ENCODE results near the gene CEP85L. TPM values are rescaled to one million over a fixed set of nuclear protein-coding genes. Genes with fewer than 3 reads are reported as not detected.
"Not testable (repeated sequence)": the region's sequence is repeated elsewhere in the genome, so short reads cannot be mapped to it uniquely, and the experiment has no call there.

Gene CEP85L
- polyA plus RNA-seq, 2 donors = 0.52 to 0.61 TPM

DNA sequence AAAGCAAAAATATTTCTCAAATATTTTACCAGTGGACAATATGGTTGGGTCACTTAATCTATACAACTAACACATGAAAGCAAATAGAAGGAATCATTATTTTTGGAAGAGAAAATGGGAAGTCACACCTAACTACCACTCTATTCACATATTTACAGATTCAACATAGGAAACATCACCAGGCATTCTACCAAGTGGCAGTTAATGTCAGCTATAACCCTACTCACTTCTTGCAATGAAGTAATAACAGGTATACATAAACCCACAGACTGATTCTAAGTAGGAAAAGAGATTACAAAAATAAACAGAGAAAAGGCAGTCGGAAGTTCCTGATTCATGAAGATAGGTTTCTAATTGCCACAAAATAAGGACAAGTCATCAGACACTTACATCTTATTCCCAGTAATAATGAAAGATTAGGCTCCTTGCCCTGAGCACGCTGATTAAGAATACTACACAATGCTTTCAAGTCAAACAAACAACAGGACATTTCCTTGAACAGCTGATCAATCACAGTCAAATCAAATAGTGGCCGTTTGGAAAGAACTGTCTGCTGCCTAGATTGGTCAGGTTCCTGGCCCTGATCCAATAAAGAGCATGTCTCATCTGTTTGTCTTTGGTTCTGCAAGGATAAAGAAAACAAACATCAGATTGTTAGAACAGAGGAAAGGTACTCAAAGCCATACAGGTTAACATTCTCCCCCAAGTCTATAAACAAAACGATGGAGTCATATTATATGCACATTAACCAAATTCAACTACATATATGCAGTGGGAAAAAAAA lies 182.5 kb downstream of the CEP85L start:
- WGBS, 2 donors = 42 to 49% methylated on average over 4 of the region's 4 CpGs
- Histone ChIP-seq H3K4me3 (ENCODE audit: low read depth in 1 of 2, low read length in 2 of 2) (no peak overlapping the region), H3K36me3 (ENCODE audit: control insufficient read depth in 2 of 2, insufficient read depth in 2 of 2, low read length in 1 of 2) (peaks cover 0 to 2% of the 10 kb centered on the region in 2 donors), H3K9me3 (ENCODE audit: control insufficient read depth in 2 of 2, insufficient read depth in 1 of 2, low read depth in 1 of 2, low read length in 1 of 2) (no peaks in the 10 kb centered on the region), H3K27ac (ENCODE audit: low read depth in 2 of 2, low read length in 1 of 2) (no peak overlapping the region), H3K27me3 (ENCODE audit: control insufficient read depth in 1 of 2, insufficient read depth in 2 of 2, low read length in 2 of 2) (no peaks in the 10 kb centered on the region), H3K4me1 (ENCODE audit: control insufficient read depth in 2 of 2, insufficient read depth in 2 of 2, low read length in 1 of 2) (no peaks in the 10 kb centered on the region)

DNA sequence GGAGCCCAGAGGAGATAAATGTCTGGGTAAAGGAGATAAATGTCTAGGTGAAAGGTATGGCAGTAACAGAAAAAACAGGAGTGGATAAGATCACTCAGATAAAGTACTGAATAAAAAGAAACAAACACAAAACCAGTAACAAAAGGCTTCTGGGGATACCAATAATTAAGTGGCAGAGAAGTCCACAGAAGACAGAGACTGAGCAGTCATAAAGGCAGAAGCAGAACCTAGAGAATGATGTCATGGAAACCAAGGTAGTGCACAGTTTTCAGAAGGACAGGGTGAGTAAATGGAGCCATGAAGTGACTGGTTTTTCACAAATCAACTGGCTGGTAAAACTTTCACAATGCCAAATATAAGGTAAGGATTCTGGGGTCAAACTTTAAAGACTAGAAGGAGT lies 184.2 kb downstream of the CEP85L start:
- no peak overlapping the region for H3K4me3 ChIP-seq (ENCODE audit: low read depth in 1 of 2, low read length in 2 of 2)
- H3K27ac ChIP-seq (ENCODE audit: low read depth in 2 of 2, low read length in 1 of 2) = no peak overlapping the region
- H3K27me3 ChIP-seq (ENCODE audit: control insufficient read depth in 1 of 2, insufficient read depth in 2 of 2, low read length in 2 of 2) = no peaks in the 10 kb centered on the region
- no peaks in the 10 kb centered on the region for H3K9me3 ChIP-seq (ENCODE audit: control insufficient read depth in 2 of 2, insufficient read depth in 1 of 2, low read depth in 1 of 2, low read length in 1 of 2)
- H3K36me3 ChIP-seq (ENCODE audit: control insufficient read depth in 2 of 2, insufficient read depth in 2 of 2, low read length in 1 of 2) = peaks cover 0 to 2% of the 10 kb centered on the region in 2 donors
- no peaks in the 10 kb centered on the region for H3K4me1 ChIP-seq (ENCODE audit: control insufficient read depth in 2 of 2, insufficient read depth in 2 of 2, low read length in 1 of 2)

DNA sequence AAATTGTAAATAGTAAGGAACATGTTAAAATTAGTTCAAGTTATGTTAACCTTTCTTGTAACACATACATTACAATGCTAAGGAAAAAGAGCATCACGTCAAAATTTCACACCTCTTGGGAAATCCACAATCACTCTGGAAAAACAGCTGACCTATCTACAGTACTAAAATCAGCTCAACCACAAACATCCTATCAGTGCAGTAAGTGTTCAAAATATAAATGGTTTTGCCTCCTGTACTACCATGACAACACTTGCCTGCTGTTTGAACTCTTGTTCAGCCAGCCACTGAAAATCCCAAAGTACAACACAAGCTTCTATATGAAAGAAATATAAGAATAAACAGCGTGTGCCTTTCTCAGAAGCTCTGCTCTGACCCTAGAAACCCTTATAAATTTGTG lies 186.8 kb downstream of the CEP85L start:
- Histone ChIP-seq H3K4me3 (ENCODE audit: low read depth in 1 of 2, low read length in 2 of 2) (no peak overlapping the region), H3K9me3 (ENCODE audit: control insufficient read depth in 2 of 2, insufficient read depth in 1 of 2, low read depth in 1 of 2, low read length in 1 of 2) (no peaks in the 10 kb centered on the region), H3K36me3 (ENCODE audit: control insufficient read depth in 2 of 2, insufficient read depth in 2 of 2, low read length in 1 of 2) (peaks cover 0 to 2% of the 10 kb centered on the region in 2 donors), H3K27ac (ENCODE audit: low read depth in 2 of 2, low read length in 1 of 2) (no peak overlapping the region), H3K27me3 (ENCODE audit: control insufficient read depth in 1 of 2, insufficient read depth in 2 of 2, low read length in 2 of 2) (no peaks in the 10 kb centered on the region), H3K4me1 (ENCODE audit: control insufficient read depth in 2 of 2, insufficient read depth in 2 of 2, low read length in 1 of 2) (no peaks in the 10 kb centered on the region)
- WGBS, 2 donors = 93 to 96% methylated on average over 2 of the region's 2 CpGs

DNA sequence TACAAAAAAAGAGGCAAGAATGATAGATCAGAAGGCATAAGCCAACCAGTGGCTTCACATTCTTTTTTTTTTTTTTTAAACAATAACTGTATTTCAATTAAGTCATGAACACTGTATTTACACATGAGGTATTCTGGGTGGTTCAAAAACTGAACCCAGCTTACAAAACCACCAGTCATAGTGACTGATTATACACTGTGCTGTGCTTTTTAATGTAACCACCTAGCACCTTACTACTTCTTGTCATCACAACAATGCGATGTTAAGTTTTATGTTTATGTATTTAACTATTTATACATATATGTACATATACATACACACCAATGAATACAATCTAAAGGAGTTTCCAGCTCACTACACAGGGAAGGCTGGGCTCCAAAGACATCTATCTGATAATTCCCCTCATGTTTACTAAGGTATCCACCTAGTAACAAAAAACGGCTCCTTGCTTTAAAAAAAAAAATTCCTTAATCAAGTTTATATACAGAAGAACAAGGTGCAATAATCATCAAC lies 190.4 kb downstream of the CEP85L start:
- H3K36me3 ChIP-seq (ENCODE audit: control insufficient read depth in 2 of 2, insufficient read depth in 2 of 2, low read length in 1 of 2) = no peaks in the 10 kb centered on the region
- H3K27ac ChIP-seq (ENCODE audit: low read depth in 2 of 2, low read length in 1 of 2) = no peak overlapping the region
- no peaks in the 10 kb centered on the region for H3K27me3 ChIP-seq (ENCODE audit: control insufficient read depth in 1 of 2, insufficient read depth in 2 of 2, low read length in 2 of 2)
- no peaks in the 10 kb centered on the region for H3K9me3 ChIP-seq (ENCODE audit: control insufficient read depth in 2 of 2, insufficient read depth in 1 of 2, low read depth in 1 of 2, low read length in 1 of 2)
- 73 to 75% methylated on average over 2 of the region's 2 CpGs for WGBS, 2 donors
- no peaks in the 10 kb centered on the region for H3K4me1 ChIP-seq (ENCODE audit: control insufficient read depth in 2 of 2, insufficient read depth in 2 of 2, low read length in 1 of 2)
- H3K4me3 ChIP-seq (ENCODE audit: low read depth in 1 of 2, low read length in 2 of 2) = no peak overlapping the region

DNA sequence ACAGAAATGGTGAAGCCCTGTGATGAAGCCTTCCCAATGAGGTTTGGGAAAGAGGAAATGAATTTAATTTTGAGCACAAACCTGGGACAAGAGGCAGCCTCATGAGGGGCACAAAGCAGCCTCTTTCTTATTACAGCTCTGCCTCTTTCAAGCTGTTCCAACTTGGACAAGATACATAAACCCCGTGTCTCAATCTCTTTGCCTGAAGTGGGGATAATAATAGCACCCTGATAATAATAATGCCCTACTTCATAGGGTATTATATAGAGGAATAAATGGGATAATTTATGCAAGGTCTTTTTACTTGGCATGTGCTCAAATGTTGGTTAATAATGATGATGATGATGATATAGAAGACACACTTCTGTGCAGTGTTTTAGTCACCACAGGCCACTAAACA lies 194.4 kb downstream of the CEP85L start:
- Histone ChIP-seq H3K27me3 (ENCODE audit: control insufficient read depth in 1 of 2, insufficient read depth in 2 of 2, low read length in 2 of 2) (no peaks in the 10 kb centered on the region), H3K4me1 (ENCODE audit: control insufficient read depth in 2 of 2, insufficient read depth in 2 of 2, low read length in 1 of 2) (no peaks in the 10 kb centered on the region), H3K4me3 (ENCODE audit: low read depth in 1 of 2, low read length in 2 of 2) (no peak overlapping the region), H3K36me3 (ENCODE audit: control insufficient read depth in 2 of 2, insufficient read depth in 2 of 2, low read length in 1 of 2) (no peaks in the 10 kb centered on the region), H3K9me3 (ENCODE audit: control insufficient read depth in 2 of 2, insufficient read depth in 1 of 2, low read depth in 1 of 2, low read length in 1 of 2) (peaks cover 2 to 6% of the 10 kb centered on the region in 2 donors), H3K27ac (ENCODE audit: low read depth in 2 of 2, low read length in 1 of 2) (no peak overlapping the region)
- WGBS, 2 donors = 67 to 89% methylated on average over 1 of the region's 1 CpG

DNA sequence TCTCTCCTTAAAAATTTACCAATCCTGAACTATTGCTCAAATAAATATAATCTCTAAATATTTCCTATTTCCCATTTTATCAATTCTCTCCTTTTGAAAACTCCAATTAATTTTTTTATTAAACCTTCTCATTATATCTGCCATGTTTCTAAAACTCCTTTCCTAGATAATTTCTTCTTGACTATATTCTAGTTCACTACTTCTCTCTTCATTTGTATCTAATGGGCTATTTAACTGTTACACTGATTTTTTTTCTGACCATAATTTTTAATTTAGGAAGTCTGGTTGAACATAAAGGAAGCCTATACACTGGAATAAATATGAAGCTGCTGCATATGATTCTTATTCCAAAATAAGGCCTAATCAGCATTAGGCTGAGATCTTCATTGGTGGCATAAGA lies 199.6 kb downstream of the CEP85L start:
- H3K36me3 ChIP-seq (ENCODE audit: control insufficient read depth in 2 of 2, insufficient read depth in 2 of 2, low read length in 1 of 2) = no peaks in the 10 kb centered on the region
- H3K27me3 ChIP-seq (ENCODE audit: control insufficient read depth in 1 of 2, insufficient read depth in 2 of 2, low read length in 2 of 2) = no peaks in the 10 kb centered on the region
- no peak overlapping the region for H3K27ac ChIP-seq (ENCODE audit: low read depth in 2 of 2, low read length in 1 of 2)
- H3K4me3 ChIP-seq (ENCODE audit: low read depth in 1 of 2, low read length in 2 of 2) = no peak overlapping the region
- H3K4me1 ChIP-seq (ENCODE audit: control insufficient read depth in 2 of 2, insufficient read depth in 2 of 2, low read length in 1 of 2) = no peaks in the 10 kb centered on the region
- peaks cover 2 to 6% of the 10 kb centered on the region in 2 donors for H3K9me3 ChIP-seq (ENCODE audit: control insufficient read depth in 2 of 2, insufficient read depth in 1 of 2, low read depth in 1 of 2, low read length in 1 of 2)

DNA sequence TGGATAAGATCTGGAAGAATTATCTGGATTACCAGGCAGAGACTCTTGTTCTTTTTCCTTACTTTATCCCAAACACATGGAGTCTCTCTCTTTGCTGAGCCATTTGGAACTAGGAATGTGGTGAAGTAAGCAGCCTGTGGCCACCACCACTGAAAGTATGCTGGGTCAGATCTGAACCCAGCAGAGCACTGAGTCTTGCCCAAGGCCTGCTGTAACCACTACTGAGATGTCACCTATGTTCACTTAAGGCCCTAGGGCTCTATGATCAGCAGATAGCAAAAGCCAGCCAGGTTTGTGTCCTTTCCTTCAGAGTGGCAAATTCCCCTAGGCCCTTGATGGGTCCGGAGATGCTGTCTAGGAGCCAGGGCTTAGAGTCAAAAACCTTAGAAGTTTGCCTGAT lies 206.6 kb downstream of the CEP85L start:
- H3K9me3 ChIP-seq (ENCODE audit: control insufficient read depth in 2 of 2, insufficient read depth in 1 of 2, low read depth in 1 of 2, low read length in 1 of 2) = peaks cover 0 to 3% of the 10 kb centered on the region in 2 donors
- no peak overlapping the region for H3K27ac ChIP-seq (ENCODE audit: low read depth in 2 of 2, low read length in 1 of 2)
- H3K4me1 ChIP-seq (ENCODE audit: control insufficient read depth in 2 of 2, insufficient read depth in 2 of 2, low read length in 1 of 2) = no peaks in the 10 kb centered on the region
- H3K36me3 ChIP-seq (ENCODE audit: control insufficient read depth in 2 of 2, insufficient read depth in 2 of 2, low read length in 1 of 2) = no peaks in the 10 kb centered on the region
- WGBS, 2 donors = 83 to 94% methylated on average over 1 of the region's 1 CpG
- no peak overlapping the region for H3K4me3 ChIP-seq (ENCODE audit: low read depth in 1 of 2, low read length in 2 of 2)
- H3K27me3 ChIP-seq (ENCODE audit: control insufficient read depth in 1 of 2, insufficient read depth in 2 of 2, low read length in 2 of 2) = no peaks in the 10 kb centered on the region

DNA sequence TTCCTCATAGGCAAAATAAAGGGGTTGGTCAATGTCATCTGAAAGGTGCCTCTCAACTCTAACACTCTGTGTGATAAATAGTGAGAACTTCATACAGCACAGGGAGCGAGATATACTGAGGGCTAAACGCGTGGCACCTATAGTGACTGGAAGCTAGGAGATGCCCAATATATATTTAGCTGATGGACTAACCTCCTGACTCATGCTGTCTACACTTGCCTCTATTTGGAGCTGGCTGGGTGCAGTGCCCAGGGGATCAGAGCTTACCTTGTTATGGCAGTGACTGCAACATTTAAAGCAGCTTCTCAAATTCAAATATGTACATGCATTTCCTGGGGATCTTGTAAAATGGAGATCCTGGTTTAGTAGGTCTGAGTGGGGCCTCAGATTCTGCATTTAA lies 214.9 kb downstream of the CEP85L start:
- H3K4me3 ChIP-seq (ENCODE audit: low read depth in 1 of 2, low read length in 2 of 2) = no peak overlapping the region
- no peaks in the 10 kb centered on the region for H3K36me3 ChIP-seq (ENCODE audit: control insufficient read depth in 2 of 2, insufficient read depth in 2 of 2, low read length in 1 of 2)
- WGBS, 2 donors = 58 to 60% methylated on average over 3 of the region's 3 CpGs
- no peak overlapping the region for H3K27ac ChIP-seq (ENCODE audit: low read depth in 2 of 2, low read length in 1 of 2)
- no peaks in the 10 kb centered on the region for H3K27me3 ChIP-seq (ENCODE audit: control insufficient read depth in 1 of 2, insufficient read depth in 2 of 2, low read length in 2 of 2)
- H3K9me3 ChIP-seq (ENCODE audit: control insufficient read depth in 2 of 2, insufficient read depth in 1 of 2, low read depth in 1 of 2, low read length in 1 of 2) = no peaks in the 10 kb centered on the region
- no peaks in the 10 kb centered on the region for H3K4me1 ChIP-seq (ENCODE audit: control insufficient read depth in 2 of 2, insufficient read depth in 2 of 2, low read length in 1 of 2)

DNA sequence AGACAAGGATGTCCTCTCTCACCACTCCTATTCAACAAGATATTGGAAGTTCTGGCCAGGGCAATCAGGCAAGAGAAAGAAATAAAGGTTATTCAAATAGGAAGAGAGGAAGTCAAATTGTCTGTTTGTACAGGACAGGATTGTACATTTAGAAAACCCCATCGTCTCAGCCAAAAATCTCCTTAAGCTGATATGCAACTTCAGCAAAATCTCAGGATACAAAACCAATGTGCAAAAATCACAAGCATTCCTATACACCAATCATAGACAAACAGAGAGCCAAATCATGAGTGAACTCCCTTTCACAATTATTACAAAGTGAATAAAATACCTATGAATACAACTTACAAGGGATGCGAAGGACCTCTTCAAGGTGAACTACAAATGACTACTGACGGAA lies 217.2 kb downstream of the CEP85L start:
- H3K27ac ChIP-seq (ENCODE audit: low read depth in 2 of 2, low read length in 1 of 2); H3K4me1 ChIP-seq (ENCODE audit: control insufficient read depth in 2 of 2, insufficient read depth in 2 of 2, low read length in 1 of 2); H3K36me3 ChIP-seq (ENCODE audit: control insufficient read depth in 2 of 2, insufficient read depth in 2 of 2, low read length in 1 of 2); H3K4me3 ChIP-seq (ENCODE audit: low read depth in 1 of 2, low read length in 2 of 2); H3K27me3 ChIP-seq (ENCODE audit: control insufficient read depth in 1 of 2, insufficient read depth in 2 of 2, low read length in 2 of 2); H3K9me3 ChIP-seq (ENCODE audit: control insufficient read depth in 2 of 2, insufficient read depth in 1 of 2, low read depth in 1 of 2, low read length in 1 of 2): not testable (repeated sequence)
- 93 to 96% methylated on average over 3 of the region's 3 CpGs for WGBS, 2 donors

DNA sequence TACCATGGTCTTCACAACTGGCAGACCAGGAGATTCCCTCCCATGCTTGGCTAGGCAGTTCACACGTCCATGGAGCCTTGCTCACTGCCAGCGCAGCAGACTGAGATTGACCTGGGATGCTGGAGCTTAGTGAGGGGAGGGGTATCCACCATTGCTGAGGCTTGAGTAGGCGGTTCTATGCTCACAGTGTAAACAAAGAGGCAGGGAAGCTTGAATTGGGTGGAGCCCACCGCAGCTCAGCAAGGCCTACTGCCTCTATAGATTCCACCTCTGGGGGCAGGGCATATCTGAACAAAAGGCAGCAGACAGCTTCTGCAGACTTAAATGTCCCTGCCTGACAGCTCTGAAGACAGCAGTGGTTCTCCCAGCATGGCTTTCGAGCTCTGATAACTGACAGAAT lies 230.1 kb downstream of the CEP85L start:
- H3K4me1 ChIP-seq (ENCODE audit: control insufficient read depth in 2 of 2, insufficient read depth in 2 of 2, low read length in 1 of 2); H3K9me3 ChIP-seq (ENCODE audit: control insufficient read depth in 2 of 2, insufficient read depth in 1 of 2, low read depth in 1 of 2, low read length in 1 of 2); H3K27ac ChIP-seq (ENCODE audit: low read depth in 2 of 2, low read length in 1 of 2); H3K36me3 ChIP-seq (ENCODE audit: control insufficient read depth in 2 of 2, insufficient read depth in 2 of 2, low read length in 1 of 2); H3K27me3 ChIP-seq (ENCODE audit: control insufficient read depth in 1 of 2, insufficient read depth in 2 of 2, low read length in 2 of 2); H3K4me3 ChIP-seq (ENCODE audit: low read depth in 1 of 2, low read length in 2 of 2): not testable (repeated sequence)
- 61 to 74% methylated on average over 5 of the region's 5 CpGs for WGBS, 2 donors
